GM18867 (cell line): ENCODE measurements around the gene BICDL2.

Experiments used
- ATAC-seq: cut with Tn5 transposase; IDR thresholded peaks from one replicate; pipeline ENCODE4 v1.9.1; 2021; ENCODE audit warnings: mild to moderate bottlenecking, moderate library complexity; ENCODE audit not compliant: unreplicated experiment

The BICDL2 gene

DNA sequence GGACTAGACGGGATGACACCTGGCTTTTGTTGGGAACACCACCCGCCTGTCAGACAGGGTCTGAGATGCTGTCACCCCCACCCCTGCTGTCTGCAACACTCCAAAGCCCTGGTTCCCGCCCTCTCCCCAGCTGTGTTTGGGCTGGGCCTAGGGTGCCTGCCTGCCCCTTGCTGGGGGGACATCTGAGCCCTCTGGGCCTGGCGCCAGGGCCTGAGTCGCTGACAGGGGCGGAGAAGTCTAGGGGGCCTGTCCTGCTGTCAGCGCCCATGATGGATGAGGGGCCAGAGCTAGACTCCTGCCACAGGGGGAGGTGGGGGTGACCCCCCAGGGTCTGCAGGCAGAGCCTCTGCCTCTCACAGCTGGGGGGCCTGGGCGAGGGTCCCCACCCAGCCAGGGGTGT is 48.9 kb downstream of the BICDL2 start:
- no peak for ATAC-seq

DNA sequence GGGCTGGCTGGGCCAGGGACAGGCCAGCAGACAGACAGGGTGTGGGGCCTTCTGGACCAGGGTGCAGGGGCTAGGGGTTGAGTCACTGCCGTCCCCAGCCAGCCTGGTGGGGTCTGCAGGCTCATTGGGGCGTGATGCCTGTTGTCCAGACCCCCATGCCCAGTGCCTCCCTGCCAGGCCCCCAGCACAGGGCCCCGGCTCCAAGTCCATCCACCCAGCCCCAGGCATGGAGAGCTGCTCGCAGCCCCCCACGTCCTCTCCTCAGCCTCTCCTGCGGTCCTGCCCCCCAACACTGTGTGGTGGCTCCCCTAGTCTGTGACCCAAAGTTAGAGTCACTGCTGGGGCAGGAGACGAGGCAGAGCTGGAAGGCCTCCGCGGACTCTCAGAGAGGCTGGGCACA is 49.5 kb downstream of the BICDL2 start:
- no peak for ATAC-seq

DNA sequence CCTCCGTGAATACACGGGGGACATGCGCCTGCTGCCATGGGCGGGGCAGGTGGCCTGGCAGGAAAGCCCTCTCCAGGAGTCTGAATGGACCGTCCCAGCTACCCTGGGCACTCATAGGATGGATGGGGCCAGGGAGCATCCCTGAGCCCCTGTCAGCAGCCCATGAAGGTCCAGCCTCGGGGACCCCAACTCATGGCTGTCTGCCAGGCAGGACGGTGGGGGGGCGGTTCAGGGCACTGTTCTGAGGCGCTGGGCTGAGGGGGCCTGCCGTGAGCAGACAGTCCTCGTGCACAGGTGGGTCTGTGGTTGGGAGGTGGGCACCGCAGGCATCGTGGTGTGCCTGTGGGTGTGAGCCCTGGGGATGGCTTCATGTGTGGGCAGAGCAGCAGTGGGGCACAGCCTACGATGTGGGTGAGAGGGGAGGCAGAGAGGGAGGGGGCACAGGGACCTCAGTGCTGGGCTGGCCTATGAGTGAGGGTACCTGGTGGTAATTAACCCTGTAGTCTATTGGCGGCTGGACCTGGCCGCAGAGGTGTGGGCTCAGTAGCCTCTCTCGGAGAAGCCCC is 50.0 kb downstream of the BICDL2 start:
- ATAC-seq: no peak

DNA sequence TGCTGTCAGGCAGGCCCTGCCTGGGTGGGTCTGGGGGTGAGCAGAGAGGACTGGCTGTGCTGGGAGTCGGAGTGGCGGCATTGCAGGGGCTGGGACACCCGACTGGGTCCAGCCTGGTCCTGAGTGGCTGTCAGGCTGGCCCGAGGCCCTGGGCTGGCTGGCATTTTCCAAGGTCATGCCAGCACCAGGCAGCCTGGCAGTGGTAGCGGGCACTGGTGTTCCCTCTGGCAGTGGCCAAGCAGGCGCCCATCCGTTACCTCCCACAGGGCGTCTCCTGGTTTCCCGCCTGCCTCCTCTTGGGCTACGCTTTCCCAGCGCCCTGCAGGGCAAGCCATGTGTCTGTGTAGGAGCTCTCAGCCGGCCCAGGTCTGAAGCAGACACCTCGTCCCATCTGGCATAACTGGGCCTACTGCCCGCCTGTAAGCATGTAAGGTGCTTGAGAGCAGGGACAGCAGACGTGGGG is 50.8 kb downstream of the BICDL2 start:
- no peak for ATAC-seq

- ATAC-seq: no peak
These were observed 51.3 kb downstream of the BICDL2 start for GRCh38 chr16:2985462-2985861.

DNA sequence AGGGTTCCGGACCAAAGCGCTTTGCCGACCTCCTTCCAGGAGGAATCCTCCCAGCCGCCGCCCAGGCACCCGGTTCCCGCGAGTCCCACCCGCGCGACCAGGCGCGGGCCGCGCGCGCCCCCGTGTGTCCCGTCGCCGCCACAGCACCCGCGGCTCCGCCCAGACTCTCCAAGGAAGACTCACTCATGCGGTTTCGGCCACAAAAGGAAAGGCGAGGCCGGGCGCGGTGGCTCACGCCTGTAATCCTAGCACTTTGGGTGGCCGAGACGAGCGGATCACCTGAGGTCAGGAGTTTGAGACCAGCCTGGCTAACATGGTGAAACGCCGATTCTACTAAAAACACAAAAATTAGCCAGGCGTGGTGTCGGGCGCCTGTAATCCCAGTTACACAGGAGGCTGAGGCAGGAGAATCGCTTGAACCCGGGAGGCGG is 53.0 kb downstream of the BICDL2 start:
- ATAC-seq: peak; percentile 29

GRCh38 chr16:2982402-2982801 is 54.3 kb downstream of the BICDL2 start:
- no peak for ATAC-seq

DNA sequence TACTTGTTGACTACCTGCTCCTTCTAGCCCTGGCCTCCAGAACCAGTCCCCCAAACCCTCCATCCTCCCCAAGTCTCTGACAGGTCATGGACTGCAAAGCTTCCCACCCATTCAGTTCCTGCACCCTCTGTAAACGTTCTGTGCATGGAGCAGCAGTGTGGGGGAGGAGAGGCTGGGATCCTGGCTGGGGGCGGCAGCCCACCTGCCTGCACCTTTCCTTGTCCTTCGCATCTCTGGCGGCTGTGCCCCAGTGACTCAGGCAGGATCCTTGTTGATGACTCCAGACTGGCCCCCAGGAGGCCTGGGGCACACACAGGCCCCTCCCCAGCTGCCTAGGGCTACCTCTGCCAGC is 54.9 kb downstream of the BICDL2 start:
- no peak for ATAC-seq

- ATAC-seq: no peak
These were observed 55.4 kb downstream of the BICDL2 start for GRCh38 chr16:2981177-2981898.

DNA sequence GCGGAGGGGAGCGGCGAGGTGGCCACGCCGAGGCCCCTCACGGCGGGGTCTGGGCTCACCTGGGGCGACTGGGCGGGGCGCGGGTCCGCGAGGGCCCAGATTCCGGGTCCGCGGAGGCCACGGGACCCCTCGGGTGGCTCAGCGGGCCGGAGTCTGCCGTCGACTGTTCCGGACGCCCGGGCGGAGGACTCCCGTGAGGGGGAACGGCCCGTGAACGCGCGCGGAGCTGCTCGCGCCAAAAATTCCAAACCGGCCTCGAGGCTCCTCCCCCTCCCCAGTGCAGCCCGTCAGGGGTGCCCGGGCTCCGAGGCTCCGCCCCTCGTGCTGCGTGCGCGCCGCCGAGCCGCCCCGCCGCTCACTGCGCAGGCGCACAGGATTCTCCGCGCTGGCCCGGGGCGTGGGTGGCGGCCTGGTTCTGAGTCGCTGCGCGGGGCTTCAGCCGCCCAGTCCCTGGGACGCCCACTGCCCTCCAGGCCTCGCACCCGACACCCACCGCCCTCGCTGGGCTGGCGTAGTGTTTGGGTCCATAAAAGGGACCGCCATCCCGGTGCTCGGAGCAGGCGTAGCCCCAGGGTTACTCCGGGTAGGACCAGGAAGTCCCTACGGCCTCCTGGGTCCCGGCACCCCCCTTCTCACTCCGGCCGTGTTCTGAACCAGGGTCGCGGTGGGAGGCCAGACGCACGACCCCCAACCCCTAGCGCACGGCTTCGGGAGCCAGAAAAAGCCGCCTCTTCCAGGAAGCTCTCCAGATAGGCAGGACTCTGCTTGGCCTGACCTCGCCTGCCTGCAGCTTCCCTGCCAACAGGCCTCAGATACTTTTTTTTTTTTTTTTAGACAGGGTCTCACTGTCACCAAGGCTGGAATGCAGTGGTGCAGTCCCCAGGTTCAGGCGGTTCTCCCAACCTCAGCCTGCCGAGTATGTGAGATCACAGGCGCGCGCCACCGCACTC is 56.2 kb downstream of the BICDL2 start, which contains the start of gene PKMYT1:
Gene PKMYT1, minus strand, starts transcription at position 220 of the 950 bp plus-strand sequence. CDS start 789 bp downstream, outside the sequence.
- peak; percentile 78 for ATAC-seq

GRCh38 chr16:2979669-2980226 is 57.0 kb downstream of the BICDL2 start:
- ATAC-seq: no peak
